Neutrophil (primary cell): Measurements from ENCODE around the gene CLCNKA.
"Not testable (repeated sequence)": the region's sequence is repeated elsewhere in the genome, so short reads cannot be mapped to it uniquely, and the experiment has no call there.

ENCODE experiments used
- H3K27ac ChIP-seq: fragments of 200-600 bp; sonication (generic); 2 replicates; pipeline ENCODE4 v1.5.1; 2016; ENCODE audit warnings: mild to moderate bottlenecking, moderate library complexity
- H3K27me3 ChIP-seq: fragments of 200-600 bp; sonication (generic); 2 replicates; pipeline ENCODE4 v1.6.0; 2016; ENCODE audit warnings: mild to moderate bottlenecking
- H3K36me3 ChIP-seq: fragments of 200-600 bp; sonication (generic); 2 replicates; pipeline ENCODE4 v1.5.1; 2017
- H3K4me1 ChIP-seq, 2 experiments: fragments of 200-600 bp in 1 of 2; sonication (generic) in 1 of 2; 1 replicate in 1 of 2; 2 replicates in 1 of 2; pipeline versions ENCODE4 v1.5.1 to v1.6.1; 2013 to 2016; ENCODE audit warnings: low read depth in 1 of 2, low read length in 1 of 2, mild to moderate bottlenecking in 1 of 2, moderate library complexity in 1 of 2; ENCODE audit not compliant: control insufficient read depth in 1 of 2, insufficient read depth in 1 of 2
- H3K4me3 ChIP-seq, 2 experiments: fragments of 200-600 bp in 1 of 2; sonication (generic) in 1 of 2; 1 replicate in 1 of 2; 2 replicates in 1 of 2; pipeline ENCODE4 v1.5.1; 2013 to 2016; ENCODE audit warnings: low read depth in 1 of 2, low read length in 1 of 2, mild to moderate bottlenecking in 1 of 2, moderate library complexity in 1 of 2
- H3K9me3 ChIP-seq: fragments of 200-600 bp; sonication (generic); 2 replicates; pipeline ENCODE4 v1.5.1; 2016
- TF ChIP-seq, protein P1 (sequence below): fragments of 200-600 bp; sonication (generic); IDR thresholded peaks from 2 replicates; pipeline ENCODE4 v1.5.1; 2016; ENCODE audit warnings: antibody characterized with exemption

The CLCNKA gene

GRCh38 chr1:16061266-16061665 is 39.4 kb downstream of the CLCNKA start:
- H3K36me3 ChIP-seq, result no peaks in the 10 kb centered on the region
- peaks cover 32% of the 10 kb centered on the region for H3K27me3 ChIP-seq
- H3K27ac ChIP-seq, result no peak overlapping the region
- TF ChIP-seq, protein P1, sequence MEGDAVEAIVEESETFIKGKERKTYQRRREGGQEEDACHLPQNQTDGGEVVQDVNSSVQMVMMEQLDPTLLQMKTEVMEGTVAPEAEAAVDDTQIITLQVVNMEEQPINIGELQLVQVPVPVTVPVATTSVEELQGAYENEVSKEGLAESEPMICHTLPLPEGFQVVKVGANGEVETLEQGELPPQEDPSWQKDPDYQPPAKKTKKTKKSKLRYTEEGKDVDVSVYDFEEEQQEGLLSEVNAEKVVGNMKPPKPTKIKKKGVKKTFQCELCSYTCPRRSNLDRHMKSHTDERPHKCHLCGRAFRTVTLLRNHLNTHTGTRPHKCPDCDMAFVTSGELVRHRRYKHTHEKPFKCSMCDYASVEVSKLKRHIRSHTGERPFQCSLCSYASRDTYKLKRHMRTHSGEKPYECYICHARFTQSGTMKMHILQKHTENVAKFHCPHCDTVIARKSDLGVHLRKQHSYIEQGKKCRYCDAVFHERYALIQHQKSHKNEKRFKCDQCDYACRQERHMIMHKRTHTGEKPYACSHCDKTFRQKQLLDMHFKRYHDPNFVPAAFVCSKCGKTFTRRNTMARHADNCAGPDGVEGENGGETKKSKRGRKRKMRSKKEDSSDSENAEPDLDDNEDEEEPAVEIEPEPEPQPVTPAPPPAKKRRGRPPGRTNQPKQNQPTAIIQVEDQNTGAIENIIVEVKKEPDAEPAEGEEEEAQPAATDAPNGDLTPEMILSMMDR, result no peak
- H3K9me3 ChIP-seq, result no peaks in the 10 kb centered on the region
- no peaks in the 10 kb centered on the region for H3K4me1 ChIP-seq
- H3K4me3 ChIP-seq, result no peak overlapping the region

DNA sequence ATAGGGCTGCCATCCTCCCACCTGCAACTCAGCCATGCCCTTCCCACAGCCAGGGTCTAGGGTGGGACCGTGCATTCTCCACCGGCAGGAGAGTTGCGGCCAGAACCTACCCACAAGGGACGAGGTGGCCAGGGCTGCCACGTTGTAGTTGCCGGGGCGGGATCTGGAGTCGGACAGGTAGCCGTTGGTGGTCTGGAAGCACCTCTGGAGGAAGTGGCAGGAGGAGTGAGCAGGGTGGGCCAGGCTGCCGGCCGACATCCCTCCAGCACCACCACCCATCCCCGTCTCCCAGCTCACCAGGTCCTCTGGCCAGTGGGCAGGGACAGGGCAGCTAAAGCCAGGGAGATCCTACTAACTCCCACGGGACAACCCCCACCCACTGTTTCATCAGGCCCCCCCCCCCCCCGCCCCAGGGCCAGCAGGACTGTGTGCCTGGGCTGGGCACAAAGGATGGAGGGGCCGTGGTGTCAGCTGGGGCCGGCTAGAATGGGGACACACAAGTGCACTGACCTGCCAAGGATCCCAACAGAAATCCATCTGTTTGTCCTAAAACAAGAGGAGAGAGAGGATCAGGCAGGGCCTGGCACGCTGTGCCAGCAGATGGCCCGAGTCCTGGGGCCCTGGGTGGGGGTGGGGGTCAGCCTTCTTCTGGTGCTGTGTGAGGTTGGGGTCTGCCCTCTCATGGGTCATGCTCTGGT is 40.3 kb downstream of the CLCNKA start:
- H3K27ac ChIP-seq, H3K4me3 ChIP-seq, H3K36me3 ChIP-seq, H3K4me1 ChIP-seq, H3K9me3 ChIP-seq: not testable (repeated sequence)
- H3K27me3 ChIP-seq, result peaks cover 38% of the 10 kb centered on the region

DNA sequence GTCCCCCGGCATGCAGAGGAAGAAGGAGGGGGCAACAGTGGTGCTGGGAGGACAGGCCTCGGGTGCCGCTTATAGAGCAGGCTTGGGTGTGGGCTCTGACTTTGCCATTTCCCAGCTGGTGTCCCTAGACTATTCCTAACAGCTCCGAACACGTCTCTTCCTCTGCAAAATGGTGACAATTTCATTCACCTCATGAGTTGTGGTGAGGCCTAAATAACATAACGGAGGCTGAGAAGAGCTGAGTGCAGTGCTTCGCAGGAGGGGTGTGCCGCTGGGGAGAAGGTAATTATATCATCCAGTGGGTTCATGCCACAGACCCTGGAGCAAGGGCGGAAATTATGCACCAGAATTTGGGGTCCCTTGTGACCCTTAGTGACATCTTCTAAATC is 40.8 kb downstream of the CLCNKA start:
- not testable (repeated sequence) for H3K4me3 ChIP-seq, H3K4me1 ChIP-seq, H3K27ac ChIP-seq, H3K9me3 ChIP-seq, H3K36me3 ChIP-seq
- peaks cover 41% of the 10 kb centered on the region for H3K27me3 ChIP-seq

GRCh38 chr1:16063226-16063829 is 41.5 kb downstream of the CLCNKA start:
- no peaks in the 10 kb centered on the region for H3K4me1 ChIP-seq
- no peaks in the 10 kb centered on the region for H3K36me3 ChIP-seq
- no peak overlapping the region for H3K27ac ChIP-seq
- TF ChIP-seq, protein P1, result no peak
- no peaks in the 10 kb centered on the region for H3K9me3 ChIP-seq
- peaks cover 48% of the 10 kb centered on the region for H3K27me3 ChIP-seq
- H3K4me3 ChIP-seq, result no peak overlapping the region

DNA sequence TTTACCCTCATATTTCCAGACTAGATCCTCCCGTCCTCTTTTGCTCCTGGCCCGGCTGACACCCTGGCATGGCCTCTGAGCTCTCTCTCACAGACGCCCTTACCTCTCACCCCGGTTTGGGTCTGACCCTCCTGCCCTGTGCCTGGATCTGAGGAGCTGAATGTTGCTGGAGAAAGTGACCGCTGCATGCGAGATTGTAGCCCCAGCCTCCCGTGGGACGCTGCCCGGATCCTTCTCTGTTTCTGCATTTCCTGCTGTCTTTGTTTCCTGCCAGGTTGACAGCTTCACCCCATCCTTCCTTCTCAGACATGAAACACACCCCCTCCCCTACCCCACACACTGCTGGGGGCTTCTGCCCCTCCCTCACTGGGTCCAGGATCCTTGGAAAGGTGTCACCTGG is 42.1 kb downstream of the CLCNKA start:
- Histone ChIP-seq H3K36me3 (no peaks in the 10 kb centered on the region), H3K4me3 (no peak overlapping the region), H3K27ac (no peak overlapping the region), H3K4me1 (no peaks in the 10 kb centered on the region), H3K27me3 (peaks cover 50% of the 10 kb centered on the region), H3K9me3 (no peaks in the 10 kb centered on the region)
- TF ChIP-seq, protein P1, result no peak

- H3K4me3 ChIP-seq, result no peak overlapping the region
- peaks cover 50% of the 10 kb centered on the region for H3K27me3 ChIP-seq
- TF ChIP-seq, protein P1, result no peak
- H3K36me3 ChIP-seq, result no peaks in the 10 kb centered on the region
- H3K27ac ChIP-seq, result no peak overlapping the region
- H3K9me3 ChIP-seq, result no peaks in the 10 kb centered on the region
- no peaks in the 10 kb centered on the region for H3K4me1 ChIP-seq
Observed at GRCh38 chr1:16064536-16065268, 42.9 kb downstream of the CLCNKA start.
